Suprapubic skin (tissue), 3 donors: Measurements from ENCODE around the gene EHD3.

Experiments used
- CTCF ChIP-seq, 2 donors: fragments of 200-600 bp in 1 of 2; fragments of 450-650 bp in 1 of 2; sonication (generic) in 1 of 2; IDR thresholded peaks; one replicate each; pipeline ENCODE4 v1.5.1; 2016 to 2019; ENCODE audit warnings: antibody characterized with exemption in 2 of 2, mild to moderate bottlenecking in 1 of 2, moderate library complexity in 1 of 2
- EP300 ChIP-seq: sonication (generic); formaldehyde crosslinking; IDR thresholded peaks from one replicate; pipeline ENCODE4 v1.6.1; 2017; ENCODE audit warnings: antibody characterized with exemption

- TF ChIP-seq CTCF (IDR thresholded peaks at IDR 0.05) (no peak), EP300 (no peak)
These were observed 20.1 kb upstream of the EHD3 start for GRCh38 chr2:31213601-31214443.
